Keratinocyte (primary cell): ENCODE results near the gene TUT4. TPM values are rescaled to one million over a fixed set of nuclear protein-coding genes. Genes with fewer than 3 reads are reported as not detected.

ENCODE experiments used
- DNase-seq: peaks from one replicate; pipeline ENCODE4 v3.0.0-alpha.2; 2011; ENCODE audit warnings: low read depth, missing footprints, low spot score
- FAIRE-seq: peaks from 2 replicates; lab custom pipeline; 2011; peaks lifted over from hg19 to GRCh38; lab: Jason Lieb, UNC
- H2AFZ ChIP-seq: 2 replicates; pipeline ENCODE4 v1.6.0; 2012; ENCODE audit warnings: low read length, control low read depth, inconsistent platforms; ENCODE audit not compliant: control insufficient read depth
- H3K27ac ChIP-seq: 2 replicates; pipeline ENCODE4 v1.5.1; 2011; ENCODE audit warnings: low read length; ENCODE audit not compliant: control insufficient read depth, insufficient read depth
- H3K27me3 ChIP-seq: 3 replicates; pipeline ENCODE4 v1.6.0; 2011; ENCODE audit warnings: low read length; ENCODE audit not compliant: control insufficient read depth, insufficient read depth; ENCODE audit errors: extremely low read depth
- H3K36me3 ChIP-seq, 2 experiments: 2 replicates in 1 of 2; 3 replicates in 1 of 2; pipeline ENCODE4 v1.5.1; 2011; ENCODE audit warnings: low read length in 2 of 2, mild to moderate bottlenecking in 1 of 2; ENCODE audit not compliant: control insufficient read depth in 2 of 2, insufficient read depth in 2 of 2; ENCODE audit errors: extremely low read depth in 1 of 2
- H3K4me1 ChIP-seq: 3 replicates; pipeline ENCODE4 v1.5.1; 2011; ENCODE audit warnings: low read length; ENCODE audit not compliant: control insufficient read depth, insufficient read depth; ENCODE audit errors: extremely low read depth
- H3K4me2 ChIP-seq: 3 replicates; pipeline ENCODE4 v1.6.0; 2011; ENCODE audit warnings: low read depth, low read length; ENCODE audit not compliant: control insufficient read depth, insufficient read depth; ENCODE audit errors: extremely low read depth
- H3K4me3 ChIP-seq, 3 experiments: fragments of 200-600 bp in 1 of 3; sonication (generic) in 1 of 3; 2 replicates in 2 of 3; 3 replicates in 1 of 3; pipeline ENCODE4 v1.5.1; 2011 to 2016; ENCODE audit warnings: low read length in 3 of 3, mild to moderate bottlenecking in 3 of 3, control low read depth in 2 of 3, inconsistent platforms in 1 of 3, low read depth in 1 of 3, mixed read lengths in 1 of 3, mixed run types in 1 of 3, moderate library complexity in 1 of 3; ENCODE audit not compliant: control insufficient read depth in 2 of 3, insufficient read depth in 2 of 3; ENCODE audit errors: extremely low read depth in 1 of 3
- H3K79me2 ChIP-seq: 2 replicates; pipeline ENCODE4 v1.6.0; 2012; ENCODE audit warnings: low read length; ENCODE audit not compliant: control insufficient read depth, insufficient read depth
- H3K9ac ChIP-seq: 3 replicates; pipeline ENCODE4 v1.6.0; 2011; ENCODE audit warnings: low read length; ENCODE audit not compliant: control insufficient read depth, insufficient read depth; ENCODE audit errors: extremely low read depth
- H3K9me1 ChIP-seq: 3 replicates; pipeline ENCODE4 v1.6.0; 2011; ENCODE audit warnings: low read length; ENCODE audit not compliant: control insufficient read depth, insufficient read depth; ENCODE audit errors: extremely low read depth
- H3K9me3 ChIP-seq: 2 replicates; pipeline ENCODE4 v1.5.1; 2012; ENCODE audit warnings: low read depth, low read length; ENCODE audit not compliant: control insufficient read depth
- H4K20me1 ChIP-seq: 3 replicates; pipeline ENCODE4 v1.6.0; 2011; ENCODE audit warnings: low read length; ENCODE audit not compliant: control insufficient read depth, insufficient read depth; ENCODE audit errors: extremely low read depth
- CTCF ChIP-seq, 3 experiments: IDR thresholded peaks in 1 of 3; conservative IDR thresholded peaks in 1 of 3; optimal IDR thresholded peaks in 1 of 3; 2 replicates in 2 of 3; 3 replicates in 1 of 3; pipeline versions ENCODE3 to v1.5.1; 2011; ENCODE audit warnings: low read length in 3 of 3, mild to moderate bottlenecking in 3 of 3, moderate library complexity in 2 of 3, control low read depth in 1 of 3, inconsistent platforms in 1 of 3; ENCODE audit not compliant: insufficient read depth in 2 of 3; ENCODE audit errors: extremely low read depth in 1 of 3
- EZH2 ChIP-seq: IDR thresholded peaks from one replicate; pipeline ENCODE4 v1.6.1; 2012; ENCODE audit warnings: inconsistent platforms, mild to moderate bottlenecking, low read length, moderate library complexity
- dilution Hi-C: fragments of 300-500 bp; cut with MboI; formaldehyde crosslinking; loops from one replicate; pipeline ENCODE4 v1.7.0; 2020; ENCODE audit warnings: low sequenced_read_pairs; ENCODE audit not compliant: extremely low pct_ligation_motif_present
- polyA plus RNA-seq, 5 experiments: library from polyadenylated mRNA; depleted of rRNA in 3 of 5; stranded (reverse) in 3 of 5; stranded (forward) in 1 of 5; unstranded in 1 of 5; fragments of >200 nt; gene quantifications; 1 replicate in 1 of 5; 2 replicates in 3 of 5; 3 replicates in 1 of 5; pipeline versions ENCODE4 v1.2.1 to v1.2.3, GENCODE V29; 2011 to 2012; ENCODE audit warnings: missing spikeins in 2 of 5, low read depth in 1 of 5, low replicate concordance in 1 of 5

The TUT4 gene
- polyA plus RNA-seq, 1 donor (not counting 4 experiments of a cell fraction or from before 2014, with no cell fraction given), result 27.5 TPM

GRCh38 chr1:52588535-52588934 is 35.6 kb upstream of the TUT4 start:
- Histone ChIP-seq H3K9me1 (no peaks in the 10 kb centered on the region), H3K4me2 (no peak overlapping the region), H2AFZ (no peak overlapping the region), H3K4me1 (no peaks in the 10 kb centered on the region), H3K27ac (no peak overlapping the region), H3K9ac (no peak overlapping the region), H3K27me3 (no peaks in the 10 kb centered on the region), H3K9me3 (no peaks in the 10 kb centered on the region), H3K79me2 (no peaks in the 10 kb centered on the region), H4K20me1 (no peaks in the 10 kb centered on the region), H3K4me3 (no peak overlapping the region), H3K36me3 (no peaks in the 10 kb centered on the region)
- FAIRE-seq (no peak), DNase-seq (no peak)
- dilution Hi-C loops, result no loop called here
- TF ChIP-seq EZH2 (no peak), CTCF (optimal IDR thresholded peaks at IDR 0.05 in 1 of 3, IDR thresholded peaks at IDR 0.05 in 1 of 3, conservative IDR thresholded peaks at IDR 0.05 in 1 of 3; ENCODE audit: extremely low read depth in 1 of 3, insufficient read depth in 2 of 3, low read length in 3 of 3) (no peak)

- Histone ChIP-seq H3K9me3 (no peaks in the 10 kb centered on the region), H3K4me3 (no peak overlapping the region), H3K9me1 (no peaks in the 10 kb centered on the region), H3K4me2 (no peak overlapping the region), H3K36me3 (no peaks in the 10 kb centered on the region), H2AFZ (no peak overlapping the region), H3K27ac (no peak overlapping the region), H3K4me1 (no peaks in the 10 kb centered on the region), H4K20me1 (no peaks in the 10 kb centered on the region), H3K9ac (no peak overlapping the region), H3K79me2 (no peaks in the 10 kb centered on the region), H3K27me3 (no peaks in the 10 kb centered on the region)
- dilution Hi-C loops, result no loop called here
- TF ChIP-seq EZH2 (no peak), CTCF (optimal IDR thresholded peaks at IDR 0.05 in 1 of 3, IDR thresholded peaks at IDR 0.05 in 1 of 3, conservative IDR thresholded peaks at IDR 0.05 in 1 of 3; ENCODE audit: extremely low read depth in 1 of 3, insufficient read depth in 2 of 3, low read length in 3 of 3) (no peak)
- no peak for DNase-seq
- FAIRE-seq, result no peak
Observed at GRCh38 chr1:52588027-52588426, 35.1 kb upstream of the TUT4 start.
